Progenitor cell of endocrine pancreas (in vitro differentiated cells): ENCODE results near the gene TMCC3. TPM values are rescaled to one million over a fixed set of nuclear protein-coding genes. Genes with fewer than 3 reads are reported as not detected.

Experiments
- DNase-seq: peaks from one replicate; pipeline ENCODE4 v3.0.0; 2021; ENCODE audit warnings: low spot score; ENCODE audit not compliant: unreplicated experiment
- H3K27ac Mint-ChIP-seq: 2 replicates; pipeline ENCODE4 v1.8.0; 2021; ENCODE audit warnings: mild to moderate bottlenecking, moderate library complexity, mixed read lengths
- H3K27me3 Mint-ChIP-seq: 2 replicates; pipeline ENCODE4 v1.8.0; 2021; ENCODE audit warnings: mixed read lengths
- H3K36me3 Mint-ChIP-seq: 2 replicates; pipeline ENCODE4 v1.8.0; 2022; ENCODE audit warnings: mixed read lengths; ENCODE audit not compliant: insufficient read depth
- H3K4me1 Mint-ChIP-seq: 2 replicates; pipeline ENCODE4 v1.8.0; 2021; ENCODE audit warnings: low read depth, mixed read lengths
- H3K4me3 Mint-ChIP-seq: 2 replicates; pipeline ENCODE4 v1.8.0; 2021; ENCODE audit warnings: low read depth, mild to moderate bottlenecking, moderate library complexity, mixed read lengths
- H3K9me3 Mint-ChIP-seq: 2 replicates; pipeline ENCODE4 v1.8.0; 2021; ENCODE audit warnings: low read depth, mixed read lengths
- CTCF ChIP-seq: fragments of 200-600 bp; sonication (generic); IDR thresholded peaks from one replicate; pipeline ENCODE4 v1.5.0; 2021; ENCODE audit warnings: antibody characterized with exemption, mild to moderate bottlenecking; ENCODE audit not compliant: unreplicated experiment
- total RNA-seq: library from RNA; stranded (reverse); gene quantifications from 2 replicates; pipeline ENCODE4 v1.2.1, GENCODE V29; 2021

TMCC3 gene
- total RNA-seq, 1 donor from 2014 or later: 15.9 TPM

GRCh38 chr12:94676922-94677321, 26.6 kb upstream of the TMCC3 start:
- Mint-ChIP-seq H3K36me3 (no peaks in the 10 kb centered on the region), H3K27ac (no peak overlapping the region), H3K27me3 (no peaks in the 10 kb centered on the region), H3K4me1 (peaks cover 12% of the 10 kb centered on the region), H3K4me3 (no peak overlapping the region), H3K9me3 (peaks cover 4% of the 10 kb centered on the region)
- no peak for DNase-seq
- TF ChIP-seq CTCF: no peak

DNA sequence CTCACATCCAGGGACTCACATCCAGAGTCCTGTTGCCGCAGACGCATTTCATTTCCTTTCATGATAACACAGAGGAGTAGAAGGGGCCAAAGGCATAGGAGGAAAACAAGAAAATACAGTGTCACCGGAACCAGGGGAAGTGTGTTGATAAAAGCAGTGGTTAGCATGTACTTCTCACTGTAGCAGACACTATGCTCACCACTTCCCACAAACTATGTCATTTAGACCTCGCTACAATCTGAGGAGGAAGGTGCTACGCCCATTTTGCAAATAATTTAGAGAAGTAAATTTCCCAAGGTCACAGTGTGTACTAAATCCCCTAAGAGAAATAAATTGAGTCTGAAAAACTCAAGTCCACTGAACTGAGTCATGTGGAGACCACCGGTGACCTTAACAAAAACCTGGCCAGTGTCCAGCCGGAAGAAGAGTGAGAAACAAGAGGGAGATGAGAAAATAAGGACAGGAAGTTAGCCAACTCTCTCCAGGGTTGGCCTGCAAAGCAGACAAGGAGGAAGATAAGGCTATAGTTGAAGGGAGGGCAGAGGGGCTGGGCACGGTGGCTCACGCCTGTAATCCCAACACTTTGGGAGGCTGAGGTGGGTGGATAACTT, 25.8 kb upstream of the TMCC3 start:
- peaks cover 4% of the 10 kb centered on the region for H3K9me3 Mint-ChIP-seq
- no peaks in the 10 kb centered on the region for H3K27me3 Mint-ChIP-seq
- TF ChIP-seq CTCF: no peak
- H3K36me3 Mint-ChIP-seq: no peaks in the 10 kb centered on the region
- DNase-seq: no peak
- H3K4me3 Mint-ChIP-seq: no peak overlapping the region
- H3K27ac Mint-ChIP-seq: no peak overlapping the region
- H3K4me1 Mint-ChIP-seq: peaks cover 12% of the 10 kb centered on the region

DNA sequence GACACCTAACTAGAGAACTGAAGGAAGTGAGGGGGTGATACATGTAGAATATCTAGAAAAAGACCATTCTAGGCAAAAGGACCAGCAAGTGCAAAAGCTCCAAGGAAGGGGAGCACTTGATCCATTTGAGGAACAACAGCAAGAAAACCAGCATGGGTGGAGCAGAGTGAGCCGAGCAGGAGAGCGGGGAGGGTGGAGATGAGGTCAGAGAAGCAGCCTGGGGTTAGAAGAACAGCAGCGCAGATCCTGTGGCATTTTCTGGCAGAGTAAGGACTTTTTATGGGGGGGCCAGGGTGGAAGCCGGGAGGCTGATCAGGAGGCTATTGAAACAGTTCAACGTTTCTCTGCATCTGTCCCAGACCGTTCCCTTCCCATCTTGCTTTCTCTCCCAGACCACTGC, 24.5 kb upstream of the TMCC3 start:
- no peak overlapping the region for H3K4me3 Mint-ChIP-seq
- no peaks in the 10 kb centered on the region for H3K9me3 Mint-ChIP-seq
- H3K36me3 Mint-ChIP-seq: no peaks in the 10 kb centered on the region
- no peaks in the 10 kb centered on the region for H3K27me3 Mint-ChIP-seq
- TF ChIP-seq CTCF: no peak
- H3K4me1 Mint-ChIP-seq: peaks cover 11% of the 10 kb centered on the region
- H3K27ac Mint-ChIP-seq: peak overlapping the region; percentile 7
- no peak for DNase-seq

DNA sequence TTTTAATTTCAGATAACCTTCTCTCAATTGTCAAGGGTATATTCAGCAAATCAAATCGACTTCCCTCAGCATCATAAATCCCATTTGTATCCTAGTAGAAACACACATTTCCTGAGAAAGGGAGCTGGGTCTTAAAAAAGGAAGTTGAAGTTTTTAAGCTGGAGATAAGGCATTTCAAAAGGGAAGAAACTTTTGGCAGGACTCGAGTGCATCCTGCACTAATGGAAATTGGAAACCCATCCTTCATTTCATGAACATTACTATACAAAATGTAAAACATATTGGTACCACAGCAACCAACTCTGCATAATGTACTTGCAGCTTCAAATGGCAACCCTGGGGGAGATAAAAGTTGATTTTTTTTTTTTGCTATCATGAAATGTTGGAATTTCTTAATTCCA, 23.7 kb upstream of the TMCC3 start:
- no peaks in the 10 kb centered on the region for H3K36me3 Mint-ChIP-seq
- no peak overlapping the region for H3K27ac Mint-ChIP-seq
- H3K9me3 Mint-ChIP-seq: no peaks in the 10 kb centered on the region
- peaks cover 8% of the 10 kb centered on the region for H3K4me1 Mint-ChIP-seq
- H3K4me3 Mint-ChIP-seq: no peak overlapping the region
- no peak for TF ChIP-seq CTCF
- DNase-seq: no peak
- no peaks in the 10 kb centered on the region for H3K27me3 Mint-ChIP-seq

DNA sequence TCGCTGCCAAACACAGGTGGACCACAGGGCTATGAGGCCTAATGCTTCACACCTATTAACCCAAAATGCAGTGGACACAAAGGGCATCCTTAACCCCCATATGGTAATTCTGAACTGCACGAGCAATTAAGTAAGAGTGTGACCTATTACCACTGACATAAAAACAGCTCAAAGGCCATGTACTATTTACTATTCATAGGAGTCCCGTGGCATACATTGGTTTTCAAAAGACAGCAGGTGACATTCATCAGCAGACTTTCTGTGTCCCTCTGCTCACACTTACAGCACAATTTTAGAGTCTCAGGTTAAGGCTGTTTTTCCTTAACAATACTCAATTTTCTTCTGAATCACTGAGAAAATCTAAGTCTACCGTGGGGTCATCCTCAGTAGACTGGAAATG, 23.1 kb upstream of the TMCC3 start:
- Mint-ChIP-seq H3K27me3 (no peaks in the 10 kb centered on the region), H3K27ac (no peak overlapping the region)

More for the DNA sequence above, 23.1 kb upstream of the TMCC3 start:
- no peak for DNase-seq
- Mint-ChIP-seq H3K4me3 (no peak overlapping the region), H3K36me3 (no peaks in the 10 kb centered on the region), H3K4me1 (peaks cover 6% of the 10 kb centered on the region), H3K9me3 (no peaks in the 10 kb centered on the region)
- no peak for TF ChIP-seq CTCF
